Measurements from ENCODE around the gene ADGRE3.
"Not testable (repeated sequence)": the region's sequence is repeated elsewhere in the genome, so short reads cannot be mapped to it uniquely, and the experiment has no call there.

ADGRE3 gene

DNA sequence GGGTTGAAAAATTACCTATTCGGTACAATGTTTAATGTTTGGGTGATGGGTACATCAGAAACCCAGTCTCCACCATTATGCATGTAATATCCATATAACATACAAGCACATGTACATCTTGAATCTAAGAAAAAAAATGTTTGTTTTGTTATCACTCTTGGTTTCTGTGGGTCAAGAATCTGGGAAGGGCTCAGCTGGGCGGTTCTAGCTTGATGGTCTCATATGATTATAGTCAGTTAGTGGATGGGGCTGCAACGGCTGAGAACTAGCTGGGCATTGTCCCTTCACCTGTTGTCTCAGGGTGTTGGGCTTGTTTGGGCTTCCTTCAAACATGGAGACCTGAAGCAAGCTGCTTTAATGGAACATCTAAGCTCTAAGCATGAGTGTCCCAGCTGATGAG is 4.7 kb downstream of the ADGRE3 start:
- DNase-seq, result no peak

DNA sequence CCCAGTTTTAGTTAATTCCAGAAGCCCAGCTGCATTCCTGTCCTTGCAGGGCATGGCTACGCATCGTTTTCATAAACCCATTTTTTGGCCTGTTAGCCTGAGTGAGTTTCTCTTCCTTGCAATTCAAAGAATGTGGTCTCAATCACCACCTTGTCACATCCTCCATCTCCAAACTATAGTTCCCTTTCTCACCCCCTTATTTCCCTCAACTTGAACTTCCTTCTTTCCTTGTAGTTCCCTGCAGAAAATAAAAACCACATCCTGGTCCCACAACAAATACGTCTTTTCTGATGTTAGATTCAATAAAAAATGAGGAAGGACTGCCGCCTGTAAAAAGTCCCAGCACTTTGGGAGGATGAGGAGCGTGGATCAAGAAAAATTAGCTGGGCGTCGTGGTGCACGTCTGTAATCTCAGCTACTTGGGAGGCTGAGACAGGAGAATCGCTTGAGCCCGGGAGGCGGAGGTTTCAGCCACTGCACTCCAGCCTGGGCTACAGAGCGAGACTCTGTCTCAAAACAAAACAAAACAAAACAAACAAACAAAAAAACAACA is 13.2 kb downstream of the ADGRE3 start:
- no peak for DNase-seq

DNA sequence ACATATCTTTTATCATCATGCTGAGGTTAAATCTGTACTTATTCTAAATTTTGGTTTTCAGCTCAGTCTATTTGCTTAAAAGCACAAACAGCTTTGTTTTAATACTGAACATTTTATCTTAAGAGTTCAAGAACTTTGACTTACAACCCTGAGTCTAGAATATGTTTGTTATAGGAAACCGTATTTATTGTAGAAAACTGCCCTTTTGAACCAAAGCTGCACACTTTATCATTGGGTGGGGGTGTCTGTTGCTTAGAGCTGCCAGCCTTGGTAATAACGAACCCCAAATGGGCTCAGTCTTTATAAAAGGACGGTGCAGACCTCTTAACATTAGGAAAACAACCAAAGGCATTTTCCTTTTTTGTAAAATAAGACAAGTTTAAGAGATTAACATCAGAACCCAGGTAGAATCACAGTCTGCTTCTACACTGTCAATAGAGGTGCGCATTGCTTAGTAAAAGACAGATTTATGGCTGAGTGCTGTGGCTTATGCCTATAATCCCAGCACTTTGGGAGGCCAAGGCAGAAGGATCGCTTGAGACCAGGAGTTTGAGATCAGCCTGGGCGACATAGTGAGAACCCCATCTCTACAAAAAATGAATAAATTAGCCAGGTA is 14.7 kb downstream of the ADGRE3 start:
- DNase-seq, result no peak

DNA sequence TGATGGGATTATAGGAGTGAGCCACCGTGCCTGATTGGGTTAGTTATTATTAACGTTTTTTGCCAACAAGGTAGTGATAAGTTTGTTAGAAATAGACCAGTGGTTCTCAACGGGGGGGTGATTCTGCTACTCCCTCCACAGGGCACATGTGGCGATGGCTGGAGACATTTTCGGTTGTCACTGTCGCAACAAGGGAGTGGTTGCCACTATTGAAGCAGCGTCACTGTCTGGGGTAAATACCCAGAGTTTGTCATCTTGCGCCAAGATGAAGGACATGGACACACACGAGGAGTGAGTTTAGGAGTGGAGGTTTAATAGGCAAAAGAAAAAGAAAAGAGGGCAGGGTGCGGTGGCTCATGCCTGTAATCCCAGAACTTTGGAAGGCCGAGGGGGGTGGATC is 18.9 kb downstream of the ADGRE3 start:
- DNase-seq, result no peak

DNA sequence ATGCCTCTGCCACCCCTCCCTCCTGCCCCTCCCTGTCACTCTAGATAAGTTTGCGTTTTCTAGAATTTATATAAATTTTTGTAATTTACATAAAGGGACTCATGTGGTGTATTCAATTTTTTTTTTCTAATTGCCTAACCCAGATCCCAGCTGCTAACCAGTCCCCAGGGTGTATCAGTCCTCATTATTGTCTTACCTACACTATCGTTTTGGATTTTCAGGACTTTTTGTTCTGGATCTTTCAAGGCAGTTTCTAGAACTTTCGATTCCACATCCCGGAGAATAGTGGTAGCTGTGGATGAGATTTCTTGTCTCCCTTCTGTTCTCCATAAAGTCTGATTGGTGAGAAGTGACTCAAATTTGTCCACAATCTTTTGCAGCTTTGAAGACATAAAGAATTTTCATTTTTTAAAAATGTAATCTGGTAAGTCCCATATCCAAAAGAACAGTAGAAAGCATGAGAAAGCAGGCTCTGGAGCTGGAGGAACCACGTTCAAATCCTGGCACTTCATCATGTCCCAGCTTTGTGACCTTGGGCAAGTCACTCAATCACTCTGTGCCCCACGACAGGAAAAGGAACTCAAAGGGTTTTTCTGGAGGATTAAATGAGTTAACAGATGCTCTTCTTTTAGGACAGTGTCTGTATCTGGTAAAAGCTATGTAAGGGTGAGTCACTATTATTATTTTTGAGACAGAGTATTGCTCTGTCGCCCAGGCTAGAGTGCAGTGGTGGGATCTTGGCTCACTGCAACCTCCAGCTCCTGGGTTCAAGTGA is 19.7 kb downstream of the ADGRE3 start:
- DNase-seq, result no peak

DNA sequence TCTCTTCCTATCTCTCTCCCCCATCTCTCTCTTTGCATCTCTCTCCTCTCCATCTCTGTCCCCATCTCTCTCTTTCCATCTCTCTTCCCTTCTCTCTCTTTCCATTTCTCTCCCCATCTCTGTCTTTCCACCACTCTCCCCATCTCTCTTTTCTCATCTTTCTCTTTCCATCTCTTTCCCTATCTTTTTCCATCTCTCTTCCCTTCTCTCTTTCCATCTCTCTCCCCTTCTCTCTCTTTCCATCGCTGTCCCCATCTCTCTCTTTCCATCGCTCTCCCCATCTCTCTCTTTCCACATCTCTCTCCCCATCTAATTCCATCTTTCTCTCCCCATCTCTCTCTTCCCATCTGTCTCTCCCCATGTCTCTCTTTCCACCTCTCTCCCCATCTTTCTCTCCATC is 24.5 kb downstream of the ADGRE3 start:
- no peak for DNase-seq

DNA sequence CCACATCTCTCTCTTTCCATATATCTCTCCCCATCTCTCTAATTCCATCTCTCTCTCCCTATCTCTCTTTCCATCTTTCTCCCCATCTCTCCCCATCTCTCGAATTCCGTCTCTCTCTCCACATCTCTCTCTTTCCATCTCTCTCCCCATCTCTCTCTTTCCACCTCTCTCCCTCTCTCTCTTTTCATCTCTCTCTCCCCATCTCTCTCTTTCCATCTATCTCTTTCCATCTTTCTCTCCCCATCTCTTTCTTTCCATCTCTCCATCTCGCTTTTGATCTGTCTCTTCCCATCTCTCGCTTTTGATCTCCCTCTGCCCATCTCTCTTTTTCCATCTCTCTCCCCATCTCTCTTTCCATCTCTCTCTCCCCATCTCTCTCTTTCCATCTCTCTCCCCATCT is 25.6 kb downstream of the ADGRE3 start:
- no peak for DNase-seq

DNA sequence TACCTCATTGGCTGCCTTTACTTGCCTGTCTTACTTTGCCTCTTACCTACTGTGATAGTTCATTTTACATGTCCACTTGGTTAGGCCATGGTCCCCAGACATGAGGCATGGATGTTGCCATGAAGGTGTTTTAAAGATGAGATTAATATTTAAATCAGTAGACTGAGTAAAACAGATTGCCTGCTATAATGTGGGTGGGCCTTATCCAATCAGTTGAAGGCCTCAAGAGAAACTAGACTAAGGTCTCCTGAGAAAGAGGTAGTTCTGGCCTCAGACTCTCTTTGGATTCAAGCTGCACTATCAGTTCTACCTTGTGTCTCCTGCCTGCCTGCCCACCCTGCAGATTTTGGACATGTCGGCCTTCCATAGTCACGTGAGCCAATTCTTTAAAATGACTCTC is 26.1 kb downstream of the ADGRE3 start:
- no peak for DNase-seq

DNA sequence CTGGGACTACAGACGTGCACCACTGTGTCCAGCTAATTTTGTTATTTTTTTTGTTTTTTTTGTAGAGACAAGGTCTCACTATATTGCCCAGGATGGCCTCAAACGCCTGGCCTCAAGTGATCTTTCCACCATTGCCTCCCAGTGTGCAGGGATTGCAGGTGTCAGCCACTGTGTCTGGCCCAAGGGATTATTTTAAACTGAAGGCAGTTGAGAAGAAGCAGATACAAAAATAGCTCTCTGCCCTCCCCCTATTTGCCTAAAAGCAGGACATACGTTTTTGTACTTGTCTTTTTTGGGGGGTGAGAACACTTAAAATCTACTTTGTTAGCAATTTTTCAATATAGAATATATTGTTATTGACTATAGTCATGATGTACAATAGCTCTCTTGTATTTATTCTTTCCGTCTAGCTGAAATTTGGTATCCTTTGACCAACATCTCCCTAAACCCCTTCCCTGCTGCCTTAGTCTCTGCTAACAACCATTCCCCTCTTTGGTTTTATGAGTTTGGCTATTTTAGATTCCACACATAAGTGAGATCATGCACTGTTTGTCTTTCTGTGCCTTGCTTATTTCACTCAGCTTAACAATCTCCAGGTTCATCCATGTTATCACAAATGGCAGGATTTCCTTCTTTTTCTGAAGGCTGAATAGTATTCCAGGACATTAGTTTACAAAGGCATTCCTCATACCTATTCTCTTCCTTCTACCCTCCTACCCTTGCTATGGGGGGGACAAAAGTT is 34.9 kb downstream of the ADGRE3 start:
- DNase-seq, result no peak

DNA sequence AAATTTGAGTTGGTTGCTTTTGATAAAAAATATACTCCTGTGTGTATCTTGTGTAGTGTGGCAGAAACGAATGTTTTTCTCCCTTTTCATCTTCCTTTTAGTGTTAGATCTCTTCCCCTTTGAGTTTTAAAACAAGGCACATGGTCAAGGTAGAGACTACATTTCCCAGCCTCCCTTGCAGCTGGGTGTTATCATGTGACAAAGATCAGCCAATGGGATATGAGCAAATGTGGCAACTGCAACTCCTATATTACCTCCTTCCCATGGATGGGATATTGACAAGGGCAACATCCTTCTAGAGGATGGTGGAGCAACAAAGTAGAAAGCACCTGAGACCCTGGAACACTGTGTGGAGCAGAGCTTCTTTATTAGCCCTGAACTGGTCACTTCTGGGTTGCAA is 42.4 kb downstream of the ADGRE3 start:
- DNase-seq, result no peak

DNA sequence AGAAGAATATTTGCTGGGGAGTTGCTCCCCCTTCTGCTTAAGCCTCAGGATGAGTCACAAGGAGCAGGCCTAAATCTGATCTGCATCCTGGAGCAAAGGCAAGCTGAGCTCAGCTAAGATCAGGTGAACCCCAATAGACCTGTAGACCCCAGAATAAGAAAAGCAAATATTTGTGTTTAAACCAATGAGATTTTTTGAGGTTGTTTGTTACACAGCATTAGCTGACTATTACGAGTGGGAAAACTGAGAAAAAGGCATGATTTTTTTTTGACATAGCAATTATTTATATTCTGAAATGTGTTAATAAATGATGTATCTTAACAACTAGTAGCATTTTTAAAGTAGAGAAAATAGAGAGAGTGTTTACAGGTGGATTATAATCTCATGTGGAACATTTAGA is 45.1 kb downstream of the ADGRE3 start:
- DNase-seq, result no peak

DNA sequence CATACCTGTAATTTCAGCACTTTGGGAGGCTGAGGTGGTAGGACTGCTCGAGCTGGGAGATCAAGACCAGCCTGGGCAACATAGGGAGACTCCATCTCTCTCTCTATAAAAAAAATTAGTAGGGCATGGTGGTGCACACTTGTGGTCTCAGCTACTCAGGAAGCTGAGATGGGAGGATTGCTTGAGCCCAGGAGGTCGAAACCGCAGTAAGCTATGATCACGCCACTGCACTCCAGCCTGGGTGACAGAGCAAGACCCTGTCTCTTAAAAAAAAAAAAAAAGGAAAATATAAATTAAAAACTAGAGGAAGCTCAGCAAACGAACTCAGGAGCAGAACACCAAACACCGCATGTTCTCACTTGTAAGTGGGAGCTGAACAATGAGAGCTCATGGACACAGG is 50.2 kb downstream of the ADGRE3 start:
- DNase-seq, result not testable (repeated sequence)

DNA sequence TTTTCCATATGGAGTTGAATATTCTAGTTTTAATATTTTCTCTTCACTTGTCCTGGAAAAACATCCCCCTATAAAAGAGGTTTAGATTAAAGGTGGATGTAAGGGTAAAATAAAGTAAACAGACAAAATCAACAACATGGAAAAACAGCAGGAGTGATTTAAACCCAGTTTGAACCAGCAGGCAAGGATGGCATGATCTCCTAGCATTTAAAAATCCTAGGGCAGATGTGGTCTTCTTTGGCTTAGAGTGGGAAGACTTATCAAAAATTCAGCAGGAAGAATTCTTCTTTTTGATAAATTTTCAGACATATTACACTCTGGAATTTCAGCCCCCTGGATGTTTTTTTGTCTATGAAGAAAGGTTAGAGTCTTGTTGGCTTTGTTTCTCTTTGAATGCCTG is 55.2 kb downstream of the ADGRE3 start:
- no peak for DNase-seq

DNA sequence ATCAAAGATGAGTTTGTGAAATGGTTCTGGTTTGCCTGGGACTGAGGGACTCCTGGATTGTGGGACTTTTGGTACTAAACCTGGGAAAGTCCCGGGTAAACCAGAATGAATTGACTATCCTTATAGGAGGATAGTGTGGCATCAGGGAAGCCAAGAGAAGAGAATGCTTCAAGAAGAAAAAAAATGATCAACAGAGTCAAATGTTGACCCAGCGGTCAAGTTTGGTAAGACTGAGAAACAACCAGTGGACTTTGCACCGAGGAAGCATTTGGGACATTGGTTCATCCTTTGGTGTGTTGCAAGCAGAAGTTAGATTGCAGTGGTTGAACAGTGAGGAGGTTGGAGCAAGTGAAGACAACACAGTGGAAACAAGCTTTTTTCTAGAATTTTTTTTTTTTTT is 58.2 kb downstream of the ADGRE3 start:
- no peak for DNase-seq

DNA sequence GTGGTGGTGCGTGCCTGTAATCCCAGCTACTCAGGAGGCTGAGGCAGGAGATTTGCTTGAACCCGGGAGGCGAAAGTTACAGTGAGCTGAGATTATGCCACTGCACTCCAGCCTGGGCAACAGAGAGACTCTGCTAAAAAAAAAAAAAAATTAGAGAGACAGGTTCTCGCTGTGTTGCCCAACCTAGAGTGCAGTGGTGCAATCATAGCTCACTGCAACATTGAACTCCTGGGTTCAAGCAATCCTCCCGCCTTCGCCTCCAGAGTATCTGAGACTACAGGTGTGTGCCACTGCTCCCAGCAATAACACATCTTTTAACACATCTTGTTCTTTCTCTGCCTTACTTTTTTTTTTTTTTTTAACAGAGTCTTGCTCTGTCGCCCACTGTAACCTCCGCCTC is 59.0 kb downstream of the ADGRE3 start:
- no peak for DNase-seq

DNA sequence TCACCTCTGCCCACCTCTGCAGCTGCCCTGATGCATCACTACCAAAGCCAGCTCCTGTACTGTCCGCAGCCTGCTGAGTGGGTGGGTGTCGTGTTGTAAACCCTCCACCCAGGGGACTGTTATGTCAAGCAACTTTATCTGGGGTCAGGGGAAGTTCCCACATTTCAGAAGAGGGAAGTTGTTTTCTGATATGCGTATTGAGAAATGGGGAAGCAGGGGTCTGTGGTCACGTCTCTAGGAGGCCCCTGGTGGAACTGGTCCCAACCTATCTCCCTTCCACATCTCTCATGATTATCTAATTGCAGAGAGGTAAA is 60.6 kb downstream of the ADGRE3 start:
- DNase-seq, result no peak

DNA sequence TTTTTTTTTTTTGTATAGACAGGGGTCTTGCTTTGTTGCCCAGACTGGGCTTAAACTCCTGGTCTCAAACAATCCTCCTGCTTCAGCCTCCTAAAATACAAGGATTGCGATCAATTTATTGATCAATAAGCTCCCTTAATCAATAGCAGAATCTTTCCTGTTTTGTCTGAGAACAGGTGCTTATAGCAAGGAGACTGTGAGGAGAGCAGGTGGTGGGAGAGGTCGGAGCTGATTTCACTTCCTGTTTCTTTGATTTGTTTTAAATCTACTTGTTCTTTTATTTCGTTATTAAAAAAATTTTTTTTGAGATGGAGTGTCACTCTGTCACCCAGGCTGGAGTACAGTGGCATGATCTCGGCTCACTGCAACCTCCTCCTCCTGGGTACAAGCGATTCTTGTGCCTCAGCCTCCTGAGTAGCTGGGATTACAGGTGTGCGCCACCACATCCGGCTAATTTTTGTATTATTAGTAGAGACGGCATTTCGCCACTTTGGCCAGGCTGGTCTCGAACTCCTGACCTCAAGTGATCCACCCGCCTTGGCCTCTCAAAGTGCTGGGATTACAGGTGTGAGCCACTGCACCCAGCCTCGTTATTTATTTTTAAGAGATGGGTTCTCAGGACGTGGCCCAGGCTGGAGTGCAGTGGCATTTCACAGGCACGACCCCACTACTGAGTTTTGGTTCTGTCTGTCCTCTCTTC is 61.1 kb downstream of the ADGRE3 start:
- DNase-seq, result not testable (repeated sequence)

DNA sequence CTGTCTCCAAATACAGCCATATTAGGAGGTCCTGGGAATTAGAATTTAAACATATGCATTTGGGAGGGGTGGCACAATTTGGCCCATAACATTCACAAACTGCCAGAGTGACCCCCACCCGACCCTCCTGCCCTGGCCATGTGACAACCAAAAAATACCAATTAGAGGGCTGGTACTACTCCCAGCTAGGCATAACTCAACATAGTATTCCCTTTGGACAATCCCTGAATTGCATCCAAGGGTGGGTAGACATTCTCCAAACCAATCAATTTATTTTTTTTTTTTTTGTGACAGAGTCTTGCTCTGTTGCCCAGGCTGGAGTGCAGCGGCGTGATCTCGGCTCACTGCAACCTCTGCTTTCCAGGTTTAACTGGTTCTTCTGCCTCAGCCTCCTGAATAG is 62.0 kb downstream of the ADGRE3 start:
- no peak for DNase-seq

DNA sequence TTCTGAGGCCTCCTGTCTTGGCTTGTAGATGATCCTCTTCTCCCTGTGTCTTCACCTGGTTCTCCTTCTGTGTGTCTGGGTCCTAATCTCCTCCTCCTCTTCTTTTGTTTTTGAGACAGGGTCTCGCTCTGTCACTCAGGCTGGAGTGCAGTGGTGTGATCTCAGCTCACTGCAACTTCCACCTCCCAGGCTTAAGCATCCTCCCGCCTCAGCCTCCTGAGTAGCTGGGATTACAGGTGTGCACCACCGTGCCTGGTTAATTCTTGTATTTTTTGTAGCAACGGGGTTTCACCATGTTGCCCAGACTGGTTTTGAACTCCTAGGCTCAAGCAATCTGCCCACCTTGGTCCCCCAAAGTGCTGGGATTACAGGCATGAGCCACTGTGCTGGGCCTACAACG is 62.4 kb downstream of the ADGRE3 start:
- DNase-seq, result not testable (repeated sequence)

DNA sequence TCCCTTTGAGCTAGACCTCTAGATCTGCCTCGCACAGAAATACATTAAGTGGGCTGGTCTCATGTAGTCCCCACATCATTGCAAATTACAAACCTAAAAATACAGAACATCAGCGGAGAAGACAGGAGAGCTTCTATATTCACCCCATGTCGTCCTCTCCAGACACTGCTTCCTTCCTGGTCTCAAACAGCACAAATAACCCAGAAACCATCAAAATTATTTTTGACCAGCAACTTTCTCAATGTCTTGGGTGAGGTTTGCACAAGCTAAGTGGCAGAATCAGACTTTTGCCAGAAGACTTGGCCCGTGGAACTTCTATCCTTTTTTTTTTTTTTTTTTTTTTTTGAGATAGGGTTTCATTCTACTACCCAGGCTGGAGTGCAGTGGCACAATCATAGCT is 63.6 kb downstream of the ADGRE3 start:
- no peak for DNase-seq

DNA sequence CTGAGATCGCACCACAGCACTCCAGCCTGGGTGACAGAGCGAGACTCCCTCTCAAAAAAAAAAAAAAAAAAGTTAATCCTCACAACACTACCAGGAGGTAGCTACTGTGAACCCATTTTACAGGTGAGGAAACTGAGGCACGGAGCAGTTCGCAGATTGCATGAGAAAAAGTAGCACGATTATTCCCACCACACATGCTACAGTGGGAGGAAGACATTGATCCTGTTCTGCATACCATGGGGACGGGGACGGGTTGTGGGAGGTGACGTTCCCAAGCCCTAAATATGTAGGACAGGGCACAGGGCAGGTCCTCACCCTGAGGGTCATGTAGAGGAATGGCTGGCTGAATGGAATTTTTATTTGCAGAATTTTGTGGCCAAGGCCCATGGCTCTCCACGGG is 68.0 kb downstream of the ADGRE3 start:
- DNase-seq, result no peak

DNA sequence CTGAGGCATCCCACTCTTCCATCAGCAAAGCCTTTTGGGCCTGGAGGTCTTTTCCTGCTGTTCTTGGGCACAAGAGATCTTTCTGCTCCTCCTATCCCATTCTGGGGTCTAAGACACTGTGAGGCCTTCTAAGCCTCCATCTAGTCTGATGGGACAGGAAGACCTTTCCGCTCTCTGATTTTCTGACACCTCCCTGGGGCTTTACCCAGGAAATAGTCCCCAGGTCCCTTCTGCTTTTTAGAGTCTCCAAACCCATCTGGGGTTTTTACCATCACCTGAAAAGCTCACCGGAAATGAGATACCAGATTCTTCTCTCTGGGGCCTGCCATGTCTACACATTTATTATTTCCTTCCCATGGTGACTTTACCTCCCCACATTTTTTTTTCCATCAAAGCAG is 70.7 kb downstream of the ADGRE3 start:
- DNase-seq, result no peak

DNA sequence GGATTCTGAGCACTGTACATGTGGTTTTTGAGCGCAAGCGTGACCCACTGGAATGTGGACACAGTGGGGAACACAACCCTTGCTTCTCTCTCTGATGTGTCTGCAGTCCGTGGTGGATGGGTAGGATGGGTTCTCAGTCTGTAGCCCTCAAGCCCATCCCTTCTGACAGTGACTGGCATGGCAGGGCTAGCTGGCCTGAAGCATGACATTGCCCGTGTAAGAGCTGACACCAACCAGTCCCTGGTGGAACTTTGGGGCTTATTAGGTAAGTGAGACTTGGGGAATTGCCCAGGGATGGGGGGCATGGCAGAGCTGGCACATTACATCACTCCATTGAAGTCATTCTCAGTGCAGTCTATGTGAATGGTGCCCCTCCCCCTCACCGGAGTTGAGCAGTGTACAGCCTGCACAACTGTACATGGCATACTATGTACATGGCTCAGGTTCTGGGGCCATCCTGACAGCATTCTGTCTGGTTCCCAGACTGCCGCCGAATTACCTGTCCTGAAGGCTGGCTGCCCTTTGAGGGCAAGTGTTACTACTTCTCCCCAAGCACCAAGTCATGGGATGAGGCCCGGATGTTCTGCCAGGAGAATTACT is 75.0 kb downstream of the ADGRE3 start:
- DNase-seq, result no peak
